NK-92 treated with Interleukin-12 subunit alpha and Interleukin-12 subunit beta, amount 100 ng/mL, for 24 hours (cell line): ENCODE data around the gene CCDC28A.

Source experiments
- DNase-seq: peaks from one replicate; lab custom pipeline; 2025; lab: John Stamatoyannopoulos, UW

CCDC28A gene

DNA sequence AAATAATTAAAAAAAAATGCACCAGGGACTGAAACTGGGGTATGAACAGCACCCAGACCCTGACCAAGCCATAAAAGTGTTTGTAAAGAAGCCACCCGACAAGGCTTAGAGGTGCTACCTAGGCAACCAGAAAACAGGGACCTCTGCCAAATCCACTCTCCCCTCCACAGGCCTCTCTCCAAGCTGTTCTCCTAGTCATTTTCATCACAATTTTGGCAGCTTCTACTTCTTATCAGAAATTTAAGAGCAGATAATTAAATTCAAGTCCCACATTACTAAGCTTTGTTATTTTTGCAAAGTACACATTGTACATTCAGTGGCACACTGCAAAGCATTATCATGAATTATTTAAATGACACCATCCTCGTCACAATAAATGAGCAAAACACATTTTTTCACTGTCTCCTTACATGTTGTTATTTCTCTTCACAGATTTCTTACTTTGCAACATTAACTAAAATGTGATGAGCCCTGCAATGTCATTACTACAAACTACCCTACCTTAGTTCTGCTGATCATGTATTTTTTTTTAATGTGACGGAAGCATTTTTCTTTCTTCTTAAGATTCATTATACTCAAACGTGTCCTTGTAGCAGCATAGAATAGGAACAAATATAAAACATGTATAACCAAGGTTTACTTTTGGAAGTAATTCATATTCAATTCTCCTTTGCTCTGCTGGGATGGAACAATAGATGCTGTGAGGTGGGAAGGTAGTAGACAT, 60.4 kb downstream of the CCDC28A start:
- DNase-seq = no peak

DNA sequence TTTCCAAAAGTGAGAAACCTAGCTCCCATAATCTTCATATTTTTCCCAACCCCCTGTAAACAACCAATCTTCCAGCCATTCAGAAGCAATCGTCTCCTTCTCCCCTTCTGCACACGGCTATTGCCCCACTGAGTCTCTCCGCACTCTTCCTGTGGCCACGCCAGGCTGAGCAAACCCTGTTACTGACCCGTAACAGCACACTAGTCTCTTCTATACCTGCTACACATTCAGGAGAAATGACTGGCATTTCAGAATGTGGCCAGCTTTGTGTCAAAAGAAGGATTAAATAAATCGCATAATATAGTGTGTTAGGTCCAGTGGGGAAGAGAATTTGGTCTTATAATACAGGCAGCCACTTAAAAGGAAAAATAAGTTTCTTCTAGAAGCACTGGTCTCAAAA, 63.7 kb downstream of the CCDC28A start:
- DNase-seq = no peak
